ENCODE results near the gene MYO5A. TPM values are rescaled to one million over a fixed set of nuclear protein-coding genes. Genes with fewer than 3 reads are reported as not detected.

Gene MYO5A
- total and polyA plus RNA-seq, 3 experiments from 2014 or later = 15.8 to 37.3 (median 31.0) TPM

- peaks cover 19 to 58% (median 28%) of the 10 kb centered on the region in 3 donors for H3K36me3 Mint-ChIP-seq
- no peaks in the 10 kb centered on the region for H3K9me3 ChIP-seq (ENCODE audit: low read length)
- peaks cover 12 to 18% (median 16%) of the 10 kb centered on the region in 3 donors for H3K4me1 Mint-ChIP-seq
- peaks cover 10% of the 10 kb centered on the region for H3K4me1 ChIP-seq (ENCODE audit: insufficient read depth, low read length)
- H3K9me3 Mint-ChIP-seq = no peaks in the 10 kb centered on the region
- H3K27me3 ChIP-seq (ENCODE audit: insufficient read depth, low read length, poor library complexity, severe bottlenecking) = no peaks in the 10 kb centered on the region
- ChIA-PET POLR2A (no interaction called here), CTCF (interaction anchor here (1.0 to 2.5 kb wide), 5 partner anchors 72 to 407 kb away, joined by 3 to 6 read pairs (median 3); no protein-coding TSS in a partner anchor)
- H3K4me3 Mint-ChIP-seq = no peak overlapping the region
- no peak overlapping the region for H3K27ac ChIP-seq (ENCODE audit: low read depth, low read length)
- H3K4me3 ChIP-seq (ENCODE audit: low read length) = no peak overlapping the region
- H3K27ac Mint-ChIP-seq = peak overlapping the region in 3 of 8 donors; percentile 5 to 72 (median 43)
- H3K27me3 Mint-ChIP-seq = no peaks in the 10 kb centered on the region
- DNase-seq = no peak
- peaks cover 14% of the 10 kb centered on the region for H3K36me3 ChIP-seq (ENCODE audit: insufficient read depth, low read length)
These were observed 200.0 kb downstream of the MYO5A start for GRCh38 chr15:52328680-52329079.

DNA sequence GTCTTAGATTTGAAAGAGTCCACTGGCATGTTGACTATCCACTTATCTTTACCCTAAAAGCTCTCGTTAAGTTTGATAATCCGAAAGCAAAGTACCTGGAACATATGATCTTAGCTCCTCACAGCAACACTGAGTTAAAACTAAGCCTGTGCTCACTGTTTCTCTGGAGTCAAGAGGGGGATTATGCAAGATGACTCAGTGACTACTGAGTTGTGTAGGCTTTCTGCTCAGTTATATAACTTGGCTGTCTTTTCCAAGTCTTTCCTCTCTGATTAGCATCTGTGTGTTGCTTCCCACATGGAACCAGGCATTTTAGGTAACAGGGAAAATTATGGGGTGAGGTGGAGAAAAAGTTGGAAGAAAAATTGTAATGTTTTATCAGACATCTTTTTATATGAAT lies 201.9 kb downstream of the MYO5A start:
- Mint-ChIP-seq H3K4me3 (no peak overlapping the region), H3K27me3 (no peaks in the 10 kb centered on the region), H3K27ac (no peak overlapping the region), H3K4me1 (peaks cover 7 to 8% (median 7%) of the 10 kb centered on the region in 3 donors), H3K36me3 (peaks cover 25 to 71% (median 30%) of the 10 kb centered on the region in 3 donors), H3K9me3 (no peaks in the 10 kb centered on the region)
- H3K4me1 ChIP-seq (ENCODE audit: insufficient read depth, low read length) = peaks cover 7% of the 10 kb centered on the region
- no peak overlapping the region for H3K27ac ChIP-seq (ENCODE audit: low read depth, low read length)
- H3K27me3 ChIP-seq (ENCODE audit: insufficient read depth, low read length, poor library complexity, severe bottlenecking) = no peaks in the 10 kb centered on the region
- DNase-seq = no peak
- no peaks in the 10 kb centered on the region for H3K9me3 ChIP-seq (ENCODE audit: low read length)
- ChIA-PET POLR2A (interaction anchor here (0.6 kb wide), 1 partner anchor 406 kb away, joined by 3 read pairs; no protein-coding TSS in a partner anchor), CTCF (interaction anchor here (2.1 kb wide), 1 partner anchor 408 kb away, joined by 8 read pairs; no protein-coding TSS in a partner anchor)
- H3K4me3 ChIP-seq (ENCODE audit: low read length) = no peak overlapping the region
- peaks cover 21% of the 10 kb centered on the region for H3K36me3 ChIP-seq (ENCODE audit: insufficient read depth, low read length)

- CTCF ChIA-PET = no interaction called here
- H3K36me3 ChIP-seq (ENCODE audit: insufficient read depth, low read length) = peaks cover 23% of the 10 kb centered on the region
These were observed 204.6 kb downstream of the MYO5A start for GRCh38 chr15:52324109-52324508.

GRCh38 chr15:52318729-52319500 lies 209.8 kb downstream of the MYO5A start:
- POLR2A ChIA-PET = no interaction called here
- no peaks in the 10 kb centered on the region for H3K9me3 Mint-ChIP-seq

More at GRCh38 chr15:52324109-52324508, 204.6 kb downstream of the MYO5A start:
- POLR2A ChIA-PET = no interaction called here
- Mint-ChIP-seq H3K4me1 (no peaks in the 10 kb centered on the region), H3K4me3 (no peak overlapping the region), H3K27ac (peak overlapping the region in 1 of 8 donors; percentile 60), H3K27me3 (no peaks in the 10 kb centered on the region), H3K9me3 (no peaks in the 10 kb centered on the region), H3K36me3 (peaks cover 26 to 83% (median 38%) of the 10 kb centered on the region in 3 donors)
- Histone ChIP-seq H3K9me3 (ENCODE audit: low read length) (no peaks in the 10 kb centered on the region), H3K27ac (ENCODE audit: low read depth, low read length) (no peak overlapping the region), H3K4me3 (ENCODE audit: low read length) (no peak overlapping the region), H3K27me3 (ENCODE audit: insufficient read depth, low read length, poor library complexity, severe bottlenecking) (no peaks in the 10 kb centered on the region), H3K4me1 (ENCODE audit: insufficient read depth, low read length) (no peaks in the 10 kb centered on the region)
- DNase-seq = no peak

GRCh38 chr15:52317688-52318087 lies 211.0 kb downstream of the MYO5A start:
- H3K9me3 ChIP-seq (ENCODE audit: low read length) = no peaks in the 10 kb centered on the region
- peaks cover 29% of the 10 kb centered on the region for H3K36me3 ChIP-seq (ENCODE audit: insufficient read depth, low read length)
- no peaks in the 10 kb centered on the region for H3K27me3 ChIP-seq (ENCODE audit: insufficient read depth, low read length, poor library complexity, severe bottlenecking)
- DNase-seq = no peak
- Mint-ChIP-seq H3K4me3 (no peak overlapping the region), H3K36me3 (peaks cover 25 to 87% (median 40%) of the 10 kb centered on the region in 3 donors), H3K27me3 (no peaks in the 10 kb centered on the region), H3K27ac (no peak overlapping the region), H3K9me3 (no peaks in the 10 kb centered on the region), H3K4me1 (no peaks in the 10 kb centered on the region)
- no peak overlapping the region for H3K27ac ChIP-seq (ENCODE audit: low read depth, low read length)
- ChIA-PET CTCF (interaction anchor here (0.7 to 1.0 kb wide), 2 partner anchors 345 to 414 kb away, joined by 3 read pairs; no protein-coding TSS in a partner anchor), POLR2A (no interaction called here)
- no peak overlapping the region for H3K4me3 ChIP-seq (ENCODE audit: low read length)
- no peaks in the 10 kb centered on the region for H3K4me1 ChIP-seq (ENCODE audit: insufficient read depth, low read length)

More at GRCh38 chr15:52318729-52319500, 209.8 kb downstream of the MYO5A start:
- Mint-ChIP-seq H3K4me1 (no peaks in the 10 kb centered on the region), H3K4me3 (no peak overlapping the region), H3K27ac (peak overlapping the region in 2 of 8 donors; percentile 1 to 5), H3K27me3 (no peaks in the 10 kb centered on the region), H3K36me3 (peaks cover 21 to 82% (median 37%) of the 10 kb centered on the region in 3 donors)
- Histone ChIP-seq H3K36me3 (ENCODE audit: insufficient read depth, low read length) (peaks cover 18% of the 10 kb centered on the region), H3K4me1 (ENCODE audit: insufficient read depth, low read length) (no peaks in the 10 kb centered on the region), H3K9me3 (ENCODE audit: low read length) (no peaks in the 10 kb centered on the region), H3K27me3 (ENCODE audit: insufficient read depth, low read length, poor library complexity, severe bottlenecking) (no peaks in the 10 kb centered on the region), H3K4me3 (ENCODE audit: low read length) (no peak overlapping the region), H3K27ac (ENCODE audit: low read depth, low read length) (no peak overlapping the region)
- DNase-seq = no peak
- CTCF ChIA-PET = interaction anchor here (1.5 kb wide), 1 partner anchor 10 kb away, joined by 3 read pairs; no protein-coding TSS in a partner anchor

GRCh38 chr15:52317022-52317421 lies 211.7 kb downstream of the MYO5A start:
- no peak for DNase-seq
- Histone ChIP-seq H3K4me1 (ENCODE audit: insufficient read depth, low read length) (no peaks in the 10 kb centered on the region), H3K4me3 (ENCODE audit: low read length) (no peak overlapping the region), H3K27ac (ENCODE audit: low read depth, low read length) (no peak overlapping the region), H3K27me3 (ENCODE audit: insufficient read depth, low read length, poor library complexity, severe bottlenecking) (no peaks in the 10 kb centered on the region), H3K9me3 (ENCODE audit: low read length) (no peaks in the 10 kb centered on the region), H3K36me3 (ENCODE audit: insufficient read depth, low read length) (peaks cover 27% of the 10 kb centered on the region)
- Mint-ChIP-seq H3K4me1 (no peaks in the 10 kb centered on the region), H3K36me3 (peaks cover 24 to 84% (median 40%) of the 10 kb centered on the region in 3 donors), H3K4me3 (no peak overlapping the region), H3K27me3 (no peaks in the 10 kb centered on the region), H3K27ac (no peak overlapping the region), H3K9me3 (no peaks in the 10 kb centered on the region)
- ChIA-PET POLR2A (no interaction called here), CTCF (no interaction called here)

DNA sequence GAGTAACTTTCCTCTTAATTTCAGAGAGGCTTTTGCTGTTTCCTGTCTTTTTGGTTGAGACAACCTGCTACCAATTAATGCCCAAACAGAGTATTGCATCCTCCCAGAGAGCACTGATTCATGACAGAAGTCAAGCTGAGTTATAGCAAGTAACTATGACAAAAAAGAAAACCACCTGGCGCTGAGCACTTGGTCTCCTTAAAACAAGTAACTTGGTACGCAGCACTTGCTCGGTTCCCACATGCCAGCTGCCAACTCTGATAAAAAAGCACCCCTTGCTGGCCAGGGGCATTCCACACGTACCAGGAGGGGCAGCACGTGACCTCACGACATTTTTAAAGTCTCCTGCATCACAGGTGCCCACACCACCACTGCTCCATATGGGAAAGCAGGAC lies 219.5 kb downstream of the MYO5A start:
- Histone ChIP-seq H3K9me3 (ENCODE audit: low read length) (no peaks in the 10 kb centered on the region), H3K4me1 (ENCODE audit: insufficient read depth, low read length) (no peaks in the 10 kb centered on the region), H3K27me3 (ENCODE audit: insufficient read depth, low read length, poor library complexity, severe bottlenecking) (no peaks in the 10 kb centered on the region), H3K36me3 (ENCODE audit: insufficient read depth, low read length) (peaks cover 12% of the 10 kb centered on the region), H3K4me3 (ENCODE audit: low read length) (no peak overlapping the region), H3K27ac (ENCODE audit: low read depth, low read length) (no peak overlapping the region)
- H3K27ac Mint-ChIP-seq = no peak overlapping the region
- POLR2A ChIA-PET = no interaction called here
- H3K9me3 Mint-ChIP-seq = no peaks in the 10 kb centered on the region
- H3K36me3 Mint-ChIP-seq = peaks cover 14 to 49% (median 31%) of the 10 kb centered on the region in 3 donors
- H3K4me1 Mint-ChIP-seq = peaks cover under 1 to 2% (median 1%) of the 10 kb centered on the region in 3 donors
- H3K27me3 Mint-ChIP-seq = no peaks in the 10 kb centered on the region
- CTCF ChIA-PET = interaction anchor here (0.9 to 1.2 kb wide), 2 partner anchors 10 to 52 kb away, joined by 3 to 4 read pairs; no protein-coding TSS in a partner anchor
- no peak overlapping the region for H3K4me3 Mint-ChIP-seq
- DNase-seq = no peak
